Measurements from ENCODE around the gene COL3A1.

The COL3A1 gene

GRCh38 chr2:189020179-189020578 lies 46.0 kb downstream of the COL3A1 start:
- DNase-seq: no peak

- no peak for DNase-seq
These were observed 47.9 kb downstream of the COL3A1 start for GRCh38 chr2:189022053-189022481.

GRCh38 chr2:189022492-189022891 lies 48.3 kb downstream of the COL3A1 start:
- no peak for DNase-seq

- DNase-seq: no peak
These were observed 50.9 kb downstream of the COL3A1 start for GRCh38 chr2:189024901-189025618.

- no peak for DNase-seq
These were observed 63.3 kb downstream of the COL3A1 start for GRCh38 chr2:189037518-189037917.

- DNase-seq: no peak
These were observed 71.7 kb downstream of the COL3A1 start for GRCh38 chr2:189045836-189046235.

- DNase-seq: no peak
These were observed 72.1 kb downstream of the COL3A1 start for GRCh38 chr2:189046320-189046719.

GRCh38 chr2:189047171-189047888 lies 73.2 kb downstream of the COL3A1 start:
- no peak for DNase-seq

GRCh38 chr2:189048189-189048588 lies 74.0 kb downstream of the COL3A1 start:
- no peak for DNase-seq

- DNase-seq: no peak
These were observed 75.6 kb downstream of the COL3A1 start for GRCh38 chr2:189049709-189050164.

- DNase-seq: no peak
These were observed 76.1 kb downstream of the COL3A1 start for GRCh38 chr2:189050165-189050712.

GRCh38 chr2:189056200-189057106 lies 82.3 kb downstream of the COL3A1 start:
- DNase-seq: no peak

GRCh38 chr2:189057316-189057715 lies 83.1 kb downstream of the COL3A1 start:
- DNase-seq: no peak

- no peak for DNase-seq
These were observed 86.0 kb downstream of the COL3A1 start for GRCh38 chr2:189060096-189060642.

All from CD4-positive, alpha-beta T cell treated with Interleukin-21 for 1 hour (primary cell).